HG03045 (cell line): Measurements from ENCODE around the gene TPSD1.
"Not testable (repeated sequence)": the region's sequence is repeated elsewhere in the genome, so short reads cannot be mapped to it uniquely, and the experiment has no call there.

Experiments used
- ATAC-seq: cut with Tn5 transposase; IDR thresholded peaks from one replicate; pipeline ENCODE4 v1.9.1; 2021; ENCODE audit warnings: mild to moderate bottlenecking, moderate library complexity; ENCODE audit not compliant: unreplicated experiment

TPSD1 gene

DNA sequence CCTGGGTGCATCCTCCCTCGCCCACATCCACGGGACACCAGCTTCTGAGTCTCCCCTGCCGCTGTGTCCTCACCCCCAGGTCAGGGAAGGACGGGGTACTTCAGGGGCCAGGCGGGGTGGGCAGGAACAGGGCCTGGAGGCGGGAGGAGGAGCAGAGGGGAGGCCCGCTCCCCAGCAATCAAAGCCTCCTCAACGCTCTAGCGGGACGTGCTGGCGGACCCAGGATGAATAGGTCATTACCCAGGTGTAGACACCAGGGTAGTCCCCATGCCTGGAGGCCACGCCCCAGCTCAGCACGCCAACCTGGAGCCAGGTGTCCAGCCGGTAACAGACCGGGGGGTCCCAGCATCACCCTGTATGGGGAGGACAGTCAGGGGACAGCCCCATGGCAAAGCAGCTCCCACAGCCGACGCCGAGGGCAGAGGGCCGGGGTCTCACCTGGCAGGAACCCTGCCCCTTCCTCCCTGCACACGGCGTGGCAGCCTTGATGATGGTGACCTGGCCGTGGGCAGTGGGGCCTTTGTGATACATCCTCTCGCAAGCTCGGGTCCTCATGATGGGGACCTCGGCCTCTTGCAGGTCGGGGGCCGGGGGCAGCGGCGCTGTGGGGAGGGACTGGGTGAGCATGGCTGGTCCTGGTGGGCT lies 24.2 kb downstream of the TPSD1 start:
- ATAC-seq = no peak

DNA sequence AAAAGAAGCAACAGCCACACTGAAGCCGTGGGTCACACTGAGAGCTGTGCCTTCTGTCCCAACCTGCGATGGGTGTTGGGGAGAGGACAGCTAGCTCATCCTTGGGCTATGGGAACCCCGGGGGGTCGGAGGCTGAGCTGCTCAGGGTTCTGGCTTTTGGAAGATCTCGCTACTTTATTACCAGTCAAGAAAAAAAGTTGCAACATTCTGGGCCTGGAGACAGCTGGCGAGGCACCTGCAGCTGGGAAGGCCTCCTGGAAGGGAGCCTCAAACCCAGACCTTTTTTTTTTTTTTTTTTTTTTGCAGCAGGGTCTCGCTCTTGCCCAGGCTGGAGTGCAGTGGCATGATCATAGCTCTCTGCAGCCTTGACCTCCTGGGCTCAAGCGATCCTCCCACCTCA lies 24.9 kb downstream of the TPSD1 start:
- ATAC-seq = no peak

DNA sequence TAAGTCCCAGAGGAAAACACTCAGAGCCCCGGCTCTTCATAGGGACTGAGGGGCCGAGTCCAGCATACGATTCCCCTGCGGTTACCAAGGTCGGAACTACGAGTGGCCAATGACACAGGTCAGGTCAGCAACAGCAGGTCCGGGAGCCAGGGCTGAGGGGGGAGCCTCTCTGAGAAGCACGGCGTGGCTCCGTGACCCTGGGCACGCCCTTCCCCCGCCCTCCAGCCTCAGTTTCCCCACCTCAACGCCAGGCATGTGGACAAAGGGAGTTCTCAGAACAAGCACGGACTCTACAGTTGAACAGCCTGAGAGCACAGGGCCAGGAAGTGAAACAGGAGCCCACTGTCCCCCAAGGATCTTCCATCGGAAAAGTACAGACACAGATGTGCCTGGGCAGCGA lies 25.6 kb downstream of the TPSD1 start:
- ATAC-seq = no peak

DNA sequence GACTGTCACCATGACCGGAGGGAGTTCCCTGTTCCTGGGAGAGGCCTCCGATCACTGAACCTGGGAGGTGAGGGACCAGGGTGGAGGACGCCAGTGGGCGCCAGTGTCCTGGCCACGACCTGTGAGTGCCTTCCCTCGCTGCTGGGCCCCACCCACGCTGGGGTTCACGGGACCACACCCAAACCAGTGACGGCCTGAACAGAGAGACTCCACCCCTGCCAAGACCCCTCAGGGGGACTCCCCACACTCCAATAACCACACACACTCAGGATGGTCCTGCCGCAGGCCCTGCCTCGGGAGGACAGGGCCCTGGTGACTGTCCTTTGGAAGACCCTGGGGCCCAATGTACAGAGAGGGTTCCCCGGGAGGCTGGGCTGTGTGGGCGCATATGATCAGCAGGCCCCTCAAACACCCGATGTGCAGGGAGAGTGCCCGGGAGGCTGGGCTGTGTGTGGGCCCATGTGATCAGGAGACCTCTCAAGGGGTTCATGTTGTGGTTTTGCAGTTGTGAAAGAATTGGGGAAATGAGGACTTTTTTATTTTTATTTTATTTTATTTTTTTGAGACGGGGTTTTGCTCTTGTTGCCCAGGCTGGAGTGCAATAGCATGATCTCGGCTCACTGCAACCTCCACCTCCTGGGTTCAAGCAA lies 26.6 kb downstream of the TPSD1 start:
- no peak for ATAC-seq

DNA sequence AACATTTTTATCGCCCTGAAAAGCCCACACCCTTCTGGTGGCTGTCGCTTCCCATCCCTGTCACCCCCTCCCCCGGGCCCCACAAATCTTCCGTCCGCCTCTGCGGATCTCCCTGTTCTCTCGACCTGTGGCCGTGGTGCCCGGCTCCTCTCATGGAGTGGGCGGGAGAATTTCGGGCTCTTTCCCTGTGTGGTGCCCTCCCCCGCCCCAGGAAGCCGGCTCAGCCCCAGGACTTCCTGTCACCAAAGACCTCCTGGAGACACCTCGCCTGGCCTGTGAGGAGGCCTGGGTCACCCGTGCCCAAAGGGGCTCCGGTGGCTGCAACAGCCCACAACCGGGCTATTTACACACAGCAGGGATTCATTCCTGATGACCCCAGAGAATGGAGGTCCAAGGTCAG lies 27.4 kb downstream of the TPSD1 start:
- no peak for ATAC-seq

DNA sequence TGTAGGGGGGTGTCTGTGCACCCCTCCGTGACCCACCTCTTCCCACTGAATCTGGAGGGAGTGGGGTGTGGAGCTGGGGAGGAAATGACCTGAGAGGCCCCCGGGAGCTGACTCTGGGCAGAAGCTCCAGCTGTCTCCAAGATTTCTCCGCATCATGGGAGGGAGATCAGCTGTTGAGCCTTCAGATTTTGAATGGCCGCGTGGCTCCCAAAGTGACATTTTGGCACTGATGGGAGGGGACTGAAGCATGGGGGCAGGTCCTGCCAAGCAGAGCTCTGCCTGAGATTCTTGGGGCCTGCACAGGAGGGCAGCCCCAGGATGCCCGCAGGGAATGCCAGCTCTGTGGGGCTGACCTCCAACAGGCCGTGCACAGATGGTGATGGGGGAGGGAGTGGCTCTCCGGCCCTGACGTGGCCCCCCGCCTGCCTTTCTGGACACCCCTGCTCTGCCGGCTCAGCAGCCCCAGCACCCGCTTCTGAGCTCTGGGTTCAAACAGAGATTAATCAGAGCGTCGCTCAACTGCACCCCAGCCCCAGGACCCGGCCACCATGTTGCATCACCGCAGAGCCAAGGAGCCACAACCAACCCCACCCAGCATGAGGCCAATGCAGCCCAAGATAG lies 28.2 kb downstream of the TPSD1 start:
- ATAC-seq = no peak

DNA sequence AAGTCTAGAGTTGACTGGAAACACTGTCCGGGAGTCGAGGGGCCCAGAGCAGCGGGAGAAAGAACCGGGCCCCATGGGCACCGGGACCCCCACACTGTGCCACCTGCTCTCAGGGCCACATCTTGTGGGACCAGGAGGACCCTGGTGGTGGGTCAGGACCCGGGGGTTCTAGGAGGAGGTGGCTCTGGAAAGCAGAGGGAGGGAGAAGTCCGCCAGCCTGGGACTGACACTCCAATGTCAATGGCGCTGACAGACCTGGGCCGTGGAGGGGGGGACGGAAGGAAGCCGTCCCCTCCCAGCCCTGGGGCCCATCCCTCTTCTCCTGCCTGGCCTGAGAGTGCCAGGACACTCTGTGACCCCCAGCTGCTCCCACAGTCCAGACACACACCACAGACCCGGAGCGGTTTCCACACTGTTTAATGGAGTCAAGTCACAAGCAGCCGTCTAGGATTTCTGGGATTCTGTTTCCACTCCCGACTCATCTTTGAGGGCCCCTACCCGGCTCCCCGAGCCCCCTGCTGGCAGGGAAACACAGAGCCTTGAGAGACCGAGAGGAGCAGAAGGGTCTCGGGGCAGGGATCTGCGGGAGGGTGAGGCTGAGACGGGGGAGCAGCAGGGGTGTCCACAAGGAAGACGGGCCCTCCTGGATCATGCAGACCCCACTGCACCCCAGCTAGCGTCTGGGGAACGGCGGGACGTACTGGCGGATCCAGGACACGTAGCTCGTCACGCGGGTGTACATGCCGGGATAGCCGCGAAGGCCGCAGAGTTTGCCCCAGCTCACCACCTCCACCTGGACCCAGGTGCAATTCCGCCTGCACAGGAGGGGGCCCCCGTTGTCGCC lies 30.0 kb downstream of the TPSD1 start:
- no peak for ATAC-seq

DNA sequence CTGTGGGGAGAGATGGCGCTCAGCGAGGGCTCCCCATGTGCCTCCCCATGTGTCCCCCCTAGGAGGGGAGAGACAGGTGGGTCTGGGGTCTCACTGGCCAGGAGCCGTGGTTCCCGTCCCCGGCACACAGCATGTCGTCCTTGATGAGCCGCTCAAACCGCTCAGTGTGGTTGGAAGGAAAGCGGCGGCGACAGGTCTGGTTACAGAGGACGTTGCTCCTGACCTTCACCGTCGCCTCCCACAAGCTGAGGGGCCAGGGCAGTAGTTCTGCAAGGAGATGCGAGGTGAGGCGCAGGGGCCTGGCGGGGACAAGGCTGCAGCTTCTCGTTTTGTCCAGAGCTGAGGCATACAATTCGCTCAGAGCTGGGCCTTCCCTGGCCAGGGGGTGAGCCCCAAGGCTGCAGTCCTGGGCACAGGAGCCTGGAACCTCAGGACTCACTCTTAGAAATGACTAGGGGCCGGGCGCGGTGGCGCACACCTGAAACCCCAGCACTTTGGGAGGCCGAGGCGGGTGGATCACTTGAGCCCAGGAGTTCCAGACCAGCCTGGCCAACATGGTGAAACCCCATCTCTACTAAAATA lies 30.7 kb downstream of the TPSD1 start:
- no peak for ATAC-seq

DNA sequence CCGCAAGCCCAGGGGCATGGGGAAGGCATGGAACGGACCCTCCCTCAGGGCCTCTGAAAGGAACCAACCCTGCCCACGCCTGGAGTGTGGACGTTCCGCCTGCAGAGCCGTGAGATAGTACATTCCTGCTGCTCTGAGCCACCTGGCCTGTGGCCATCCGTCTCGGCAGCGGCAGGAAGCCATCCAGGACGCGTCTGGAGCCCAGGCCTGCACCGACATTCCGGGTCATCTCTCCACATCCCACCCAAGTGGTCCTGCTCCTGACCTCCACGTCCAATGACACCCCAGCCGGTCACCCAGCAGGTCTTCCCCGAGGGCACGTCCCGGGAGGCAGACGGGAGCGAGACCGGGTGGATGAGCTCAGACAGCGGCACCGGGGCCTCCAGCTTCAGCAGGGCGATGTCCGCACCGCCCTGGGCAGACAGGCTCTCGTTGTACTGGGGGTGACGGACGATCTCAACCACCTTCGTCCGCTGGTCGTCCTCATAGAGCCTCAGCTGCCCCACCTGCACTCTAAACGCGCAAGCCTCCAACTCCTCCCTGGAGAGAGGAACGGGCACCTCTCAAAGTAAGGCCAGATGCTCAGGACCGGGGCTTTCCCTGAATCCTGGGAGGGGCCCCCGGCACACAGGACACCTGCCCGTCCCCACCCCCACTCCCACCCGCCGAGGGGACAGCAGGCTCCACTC lies 32.3 kb downstream of the TPSD1 start:
- no peak for ATAC-seq

DNA sequence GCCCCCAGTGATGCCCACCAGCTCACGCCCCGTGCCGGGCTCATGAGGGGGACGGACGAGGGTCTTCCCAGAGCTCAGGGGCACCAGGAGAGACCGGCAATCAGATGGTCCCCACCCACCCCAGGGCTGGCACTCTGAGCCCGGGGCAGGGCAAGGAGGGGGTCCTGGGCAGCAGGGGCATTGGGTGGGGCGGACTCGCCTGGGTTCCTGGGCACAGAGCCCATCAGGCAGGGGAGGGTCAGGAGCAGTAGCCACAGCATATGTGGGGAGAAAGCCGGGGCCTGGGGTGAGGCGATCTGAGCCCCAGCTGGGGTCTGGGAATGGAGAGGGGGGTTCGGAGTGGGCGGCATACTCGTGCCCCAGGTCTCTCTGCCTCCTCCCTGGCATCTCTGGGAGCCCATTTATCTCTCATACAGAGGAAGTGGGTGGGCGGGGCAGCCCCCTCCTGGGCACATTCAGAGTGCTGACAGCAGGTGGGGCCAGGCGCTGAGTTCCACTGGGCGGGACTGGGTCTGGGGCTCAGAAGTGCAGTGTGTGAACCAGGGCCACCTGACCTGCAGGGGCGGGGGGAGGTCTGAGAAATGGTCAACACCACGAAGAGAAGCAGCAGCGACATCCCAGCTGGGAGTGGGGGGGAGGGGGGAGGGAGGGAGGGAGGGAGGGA lies 33.1 kb downstream of the TPSD1 start:
- no peak for ATAC-seq

DNA sequence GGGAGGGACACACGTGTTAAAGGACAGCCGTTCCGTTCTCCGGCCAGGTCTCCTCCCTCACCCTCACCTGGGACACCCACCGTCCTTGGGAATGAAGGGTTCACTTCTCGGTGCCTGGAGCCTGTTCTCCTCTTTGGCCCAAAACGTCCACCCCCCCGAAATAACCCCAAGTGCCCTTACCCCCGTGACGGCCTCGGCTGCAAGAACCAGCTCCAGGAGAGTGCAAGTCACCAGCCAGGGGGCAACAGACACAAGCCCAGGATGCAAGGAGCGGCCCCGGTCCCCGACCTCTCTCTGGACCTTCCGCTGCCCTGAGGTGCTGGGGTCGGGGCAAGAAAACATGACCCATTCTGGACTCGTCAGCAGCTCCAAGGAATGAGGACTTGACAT lies 33.6 kb downstream of the TPSD1 start:
- no peak for ATAC-seq

DNA sequence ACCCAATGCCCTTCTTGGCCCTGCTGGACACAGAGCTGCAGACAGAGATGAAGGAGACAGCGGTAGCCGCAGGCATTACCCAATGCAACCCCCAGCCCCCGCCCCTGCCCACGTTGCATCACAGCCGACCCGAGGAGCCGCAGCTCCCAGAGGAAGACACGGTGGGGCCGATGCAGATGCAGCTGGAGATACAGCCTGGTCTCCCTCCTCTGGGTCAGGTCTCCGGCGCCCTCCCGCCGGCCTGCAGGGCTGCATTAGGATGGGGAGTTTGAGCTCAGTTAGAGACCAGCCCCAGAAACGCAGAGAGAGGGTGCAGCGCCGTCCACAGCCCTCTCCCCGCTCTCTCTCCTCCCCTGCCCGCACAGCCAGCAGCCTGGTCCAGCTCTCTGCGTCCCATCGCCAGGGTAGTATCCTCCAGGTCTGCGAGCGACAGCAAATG lies 34.2 kb downstream of the TPSD1 start:
- no peak for ATAC-seq

DNA sequence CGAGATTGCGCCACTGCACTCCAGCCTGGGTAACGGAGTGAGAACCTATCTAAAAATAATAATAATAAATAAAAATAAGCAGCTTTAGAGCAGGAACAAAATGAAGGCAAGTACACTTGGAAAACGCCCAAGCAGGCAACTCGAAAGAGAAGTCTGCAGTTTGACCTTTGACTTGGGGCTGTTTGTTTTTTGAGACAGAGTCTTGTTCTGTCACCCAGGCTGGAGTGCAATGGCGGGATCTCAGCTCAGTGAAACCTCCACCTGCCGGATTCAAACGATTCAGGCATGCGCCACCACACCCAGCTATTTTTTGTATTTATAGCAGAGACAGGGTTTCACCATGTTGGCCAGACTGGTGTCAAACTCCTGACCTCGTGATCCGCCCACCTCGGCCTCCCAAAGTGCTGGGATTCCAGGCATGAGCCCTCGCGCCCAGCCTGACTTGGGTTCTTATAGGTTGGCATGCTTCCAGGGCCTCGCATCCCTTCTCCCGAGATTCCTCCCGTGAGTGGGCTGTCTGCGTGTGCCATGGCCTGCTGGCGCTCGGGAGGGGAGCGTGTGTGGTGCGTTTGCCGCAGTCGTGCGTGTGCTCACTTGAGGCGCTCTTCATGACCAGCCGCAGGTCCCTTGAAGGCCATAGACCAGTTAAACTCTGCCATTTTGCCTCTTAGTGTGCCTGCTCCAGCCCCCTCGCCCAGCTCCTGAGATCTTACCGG lies 35.1 kb downstream of the TPSD1 start:
- ATAC-seq = no peak

DNA sequence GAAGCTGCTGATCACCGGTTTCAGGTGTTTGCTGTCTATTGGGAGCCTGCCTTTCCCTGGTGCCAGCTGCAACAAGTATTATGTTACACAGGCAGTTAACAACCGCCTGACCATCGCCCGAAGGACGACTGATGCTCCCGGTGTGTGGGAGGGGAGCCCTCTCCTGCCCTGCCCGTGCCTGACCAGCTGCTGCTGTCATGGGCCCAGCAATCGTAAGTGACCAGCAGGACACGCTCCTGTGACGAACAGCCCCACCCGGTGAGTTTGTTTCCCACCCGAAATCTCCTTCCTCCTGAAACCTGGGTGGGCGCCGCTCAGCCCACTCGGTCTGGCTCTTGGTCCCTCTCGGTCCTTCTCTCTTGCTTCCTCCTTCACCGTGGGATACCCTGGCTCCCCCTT lies 35.7 kb downstream of the TPSD1 start:
- no peak for ATAC-seq

DNA sequence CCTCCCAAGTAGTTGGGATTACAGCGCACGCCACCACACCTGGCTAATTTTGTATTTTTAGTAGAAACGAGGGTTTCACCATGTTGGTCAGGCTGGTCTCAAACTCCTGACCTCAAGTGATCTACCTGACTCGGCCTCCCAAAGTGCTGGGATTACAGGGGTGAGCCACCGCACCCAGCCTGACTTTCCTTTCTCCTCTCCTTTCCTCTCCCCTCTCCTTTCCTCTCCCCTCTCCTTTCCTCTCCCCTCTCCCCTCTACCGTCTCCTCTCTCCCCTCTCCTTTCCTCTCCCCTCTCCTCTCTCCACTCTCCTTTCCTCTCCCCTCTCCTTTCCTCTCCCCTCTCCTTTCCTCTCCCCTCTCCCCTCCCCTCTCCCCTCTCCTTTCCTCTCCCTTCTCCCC lies 36.3 kb downstream of the TPSD1 start:
- ATAC-seq = not testable (repeated sequence)

DNA sequence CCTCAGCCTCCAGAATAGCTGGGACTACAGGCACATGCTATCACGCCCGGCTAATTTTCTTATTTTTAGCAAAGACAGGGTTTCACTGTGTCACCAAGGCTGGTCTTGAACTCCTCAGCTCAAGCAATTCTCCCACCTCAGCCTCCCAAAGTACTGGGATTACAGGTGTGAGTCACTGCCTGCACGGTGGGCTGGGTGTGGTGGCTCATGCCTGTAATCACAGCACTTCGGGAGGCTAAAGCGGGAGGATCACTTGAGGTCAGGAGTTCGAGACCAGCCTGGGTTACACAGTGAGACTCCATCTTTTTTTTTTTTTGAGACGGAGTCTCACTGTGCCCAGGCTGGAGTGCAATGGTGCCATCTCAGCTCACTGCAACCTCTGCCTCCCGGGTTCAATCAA lies 36.9 kb downstream of the TPSD1 start:
- not testable (repeated sequence) for ATAC-seq

DNA sequence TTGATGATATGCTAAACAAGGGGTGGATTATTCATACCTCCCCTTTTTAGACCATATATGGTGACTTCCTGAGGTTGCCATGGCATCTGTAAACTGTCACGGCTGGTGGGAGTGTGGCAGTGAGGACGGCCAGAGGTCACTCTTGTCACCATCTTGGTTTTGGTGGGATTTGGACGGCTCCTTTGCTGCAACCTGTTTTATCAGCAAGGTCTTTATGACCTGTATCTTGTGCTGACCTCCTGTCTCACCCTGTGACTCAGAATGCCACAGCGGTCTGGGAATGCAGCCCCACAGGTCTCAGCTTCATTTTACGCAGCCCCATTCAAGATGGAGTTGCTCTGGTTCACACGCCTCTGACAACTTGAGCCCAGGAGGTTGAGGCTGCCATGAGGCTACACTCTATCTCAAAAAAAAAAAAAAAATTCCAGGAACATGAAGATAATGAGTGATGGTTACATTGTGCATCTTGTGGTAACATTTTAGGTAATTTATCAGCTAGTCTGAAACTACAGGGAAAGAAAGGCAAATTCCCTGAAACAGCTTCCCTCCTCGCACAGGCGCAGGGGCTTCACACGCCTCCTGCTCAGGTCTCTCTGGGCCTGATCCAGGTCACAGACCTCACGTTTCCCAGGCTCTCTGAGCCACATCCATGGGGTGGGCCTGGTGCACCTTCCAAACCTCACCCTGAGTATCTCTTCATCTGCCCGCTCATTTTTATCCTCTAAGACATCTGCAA lies 38.2 kb downstream of the TPSD1 start:
- no peak for ATAC-seq

DNA sequence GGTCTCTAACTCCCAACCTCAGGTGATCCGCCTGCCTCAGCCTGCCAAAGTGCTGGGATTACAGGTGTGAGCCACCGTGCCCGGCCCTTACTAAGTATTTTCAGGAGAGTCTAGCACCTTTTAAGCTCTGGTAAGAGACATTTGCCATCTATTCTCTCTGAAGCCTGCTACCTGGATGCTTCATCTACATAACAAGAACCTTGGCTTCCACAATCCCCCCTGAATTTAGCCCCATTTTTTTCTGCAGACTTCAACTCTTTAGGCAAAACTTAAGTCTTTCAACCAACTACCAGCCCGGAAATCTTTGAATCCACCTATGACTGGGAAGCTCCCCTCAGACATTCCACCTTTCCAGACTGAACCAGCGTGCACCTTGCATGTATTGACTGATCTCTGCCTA lies 39.6 kb downstream of the TPSD1 start:
- ATAC-seq = no peak

DNA sequence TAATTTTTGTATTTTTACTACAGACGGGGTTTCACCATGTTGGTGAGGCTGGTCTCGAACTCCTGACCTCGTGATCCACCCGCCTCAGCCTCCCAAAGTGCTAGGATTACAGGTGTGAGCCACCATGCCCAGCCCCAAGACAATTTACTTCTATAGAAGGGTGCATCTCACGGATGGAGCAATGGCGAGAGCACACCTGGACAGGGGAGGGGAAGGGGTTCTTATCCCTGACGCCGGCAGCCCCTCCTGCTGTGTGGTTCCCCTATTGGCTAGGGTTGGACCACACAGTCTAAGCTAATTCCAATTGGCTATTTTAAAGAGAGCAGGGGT lies 40.8 kb downstream of the TPSD1 start:
- not testable (repeated sequence) for ATAC-seq
